GM12878 (cell line): ENCODE data around the gene PLAC8. TPM values are rescaled to one million over a fixed set of nuclear protein-coding genes. Genes with fewer than 3 reads are reported as not detected.
A peak's percentile ranks its signal among the peaks of the same experiment; 100 is the strongest.

Experiments
- HCFC1 ChIP-seq: fragments of 150-350 bp; IDR thresholded peaks from 2 replicates; pipeline ENCODE4 v1.6.1; 2014; ENCODE audit warnings: low read length
- HDAC2 ChIP-seq: fragments of 200-600 bp; sonication (generic); IDR thresholded peaks from 2 replicates; pipeline ENCODE4 v1.6.1; 2017
- IKZF1 ChIP-seq: fragments of 450-650 bp; conservative IDR thresholded peaks from 2 replicates; pipeline ENCODE4 v1.6.1; 2017; ENCODE audit warnings: antibody characterized with exemption, mild to moderate bottlenecking
- IRF4 ChIP-seq: IDR thresholded peaks from 2 replicates; pipeline ENCODE4 v1.6.1; 2011; ENCODE audit warnings: low read depth, low read length
- KAT2A ChIP-seq: conservative IDR thresholded peaks from 2 replicates; pipeline ENCODE4 v1.6.1; 2011; ENCODE audit warnings: low read depth, low read length; ENCODE audit not compliant: control insufficient read depth
- KLF5 ChIP-seq: fragments of 450-650 bp; IDR thresholded peaks from 2 replicates; pipeline ENCODE4 v1.6.1; 2014; ENCODE audit warnings: mild to moderate bottlenecking; ENCODE audit not compliant: partially characterized antibody
- MEF2A ChIP-seq: IDR thresholded peaks from 2 replicates; pipeline ENCODE4 v1.6.1; 2011; ENCODE audit warnings: low read depth, mild to moderate bottlenecking, low read length, moderate library complexity; ENCODE audit not compliant: insufficient read depth
- NFYB ChIP-seq: IDR thresholded peaks from 2 replicates; pipeline ENCODE4 v1.6.1; 2011; ENCODE audit warnings: low read depth, mild to moderate bottlenecking, low read length, improper control_type of control experiment, moderate library complexity; ENCODE audit not compliant: insufficient read depth
- PAX5 ChIP-seq: IDR thresholded peaks from 2 replicates; pipeline ENCODE4 v1.6.1; 2011; ENCODE audit warnings: low read depth, low read length, borderline replicate concordance
- RB1 ChIP-seq: fragments of 450-650 bp; formaldehyde crosslinking; IDR thresholded peaks from 2 replicates; pipeline ENCODE4 v1.6.1; 2017; ENCODE audit warnings: mild to moderate bottlenecking, borderline replicate concordance
- SIX5 ChIP-seq: IDR thresholded peaks from 2 replicates; pipeline ENCODE4 v1.6.1; 2011; ENCODE audit warnings: mild to moderate bottlenecking, low read depth, low read length, moderate library complexity; ENCODE audit not compliant: severe bottlenecking
- SPI1 ChIP-seq: IDR thresholded peaks from 2 replicates; pipeline ENCODE4 v1.6.1; 2011; ENCODE audit warnings: low read depth, mild to moderate bottlenecking, low read length, moderate library complexity, borderline replicate concordance; ENCODE audit not compliant: insufficient read depth
- SREBF1 ChIP-seq: IDR thresholded peaks from 2 replicates; pipeline ENCODE4 v1.6.1; 2012; ENCODE audit warnings: mild to moderate bottlenecking, low read length
- SREBF2 ChIP-seq: IDR thresholded peaks from 2 replicates; pipeline ENCODE4 v1.6.1; 2012; ENCODE audit warnings: mild to moderate bottlenecking, low read length
- TCF12 ChIP-seq: IDR thresholded peaks from 2 replicates; pipeline ENCODE4 v1.6.1; 2011; ENCODE audit warnings: low read depth, mild to moderate bottlenecking, low read length
- ZNF24 ChIP-seq: fragments of 450-650 bp; IDR thresholded peaks from 2 replicates; pipeline ENCODE4 v1.6.1; 2017; ENCODE audit warnings: antibody characterized with exemption, mild to moderate bottlenecking
- ZNF274 ChIP-seq: IDR thresholded peaks from one replicate; pipeline ENCODE4 v1.8.0; 2011; ENCODE audit not compliant: insufficient read length, insufficient read depth
- polyA plus RNA-seq, 11 experiments: library from polyadenylated mRNA; depleted of rRNA in 4 of 11; unstranded in 6 of 11; stranded (reverse) in 5 of 11; fragments of >200 nt; fragmentation: Nextera tagmentation in 4 of 11; fragmentation: Illumina TruSeq in 1 of 11; extraction: Ambion mirVana in 4 of 11; extraction: Trizol in 1 of 11; gene quantifications; 1 replicate in 1 of 11; 2 replicates in 10 of 11; pipeline versions ENCODE4 v1.2.1 to v1.2.3, GENCODE V29; 2011 to 2016; ENCODE audit warnings: inconsistent platforms in 2 of 11, missing spikeins in 2 of 11, low read depth in 1 of 11
- total RNA-seq, 4 experiments: library from RNA; depleted of rRNA in 3 of 4; stranded (reverse); fragments of >200 nt in 3 of 4; fragmentation: Illumina TruSeq in 1 of 4; extraction: Trizol in 1 of 4; gene quantifications; 2 replicates each; pipeline versions ENCODE4 v1.2.1 to v1.2.3, GENCODE V29; 2013 to 2021
- TF ChIP-seq, protein P1 (sequence below): fragments of 450-650 bp; IDR thresholded peaks from 2 replicates; pipeline ENCODE4 v1.6.1; 2017; ENCODE audit warnings: mild to moderate bottlenecking
- TF ChIP-seq, protein P2 (sequence below): fragments of 450-650 bp; IDR thresholded peaks from 2 replicates; pipeline ENCODE4 v1.6.1; 2017; ENCODE audit warnings: antibody characterized with exemption, mild to moderate bottlenecking, moderate library complexity
- TF ChIP-seq, protein P3 (sequence below): fragments of 450-650 bp; IDR thresholded peaks from 2 replicates; pipeline ENCODE4 v1.6.1; 2016; ENCODE audit warnings: mild to moderate bottlenecking
- TF ChIP-seq, protein P4 (sequence below): IDR thresholded peaks from 2 replicates; pipeline ENCODE4 v1.6.1; 2012; ENCODE audit warnings: low read depth, low read length, improper control_type of control experiment
- TF ChIP-seq, protein P5 (sequence below): IDR thresholded peaks from 2 replicates; pipeline ENCODE4 v1.6.1; 2012; ENCODE audit warnings: mild to moderate bottlenecking, low read depth, low read length

PLAC8 gene
- total and polyA plus RNA-seq, 10 of the 15 experiments (the other 5 are each of a cell fraction or from before 2014, with no cell fraction given) = 214 to 841 (median 348) TPM

DNA sequence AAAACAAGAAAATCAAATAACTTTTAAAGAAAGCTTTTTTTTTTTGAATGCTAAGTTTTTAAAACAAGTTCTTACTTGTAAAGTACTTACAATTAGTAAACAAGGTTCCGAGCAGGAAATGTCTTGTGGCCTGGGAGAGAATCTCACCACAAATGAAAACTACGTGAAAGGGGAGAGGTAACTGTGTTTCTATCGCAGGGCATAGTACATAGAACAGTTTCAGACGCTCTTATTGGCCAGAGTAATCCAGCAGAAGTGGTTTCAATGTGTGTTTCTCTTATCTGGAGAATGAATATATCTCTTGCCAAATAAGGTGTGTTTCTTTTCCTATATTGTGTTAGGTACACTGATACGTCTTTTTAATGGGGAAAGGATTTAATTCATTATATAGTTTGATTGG, at the start of gene PLAC8 (continued):
- TF ChIP-seq, protein P1, sequence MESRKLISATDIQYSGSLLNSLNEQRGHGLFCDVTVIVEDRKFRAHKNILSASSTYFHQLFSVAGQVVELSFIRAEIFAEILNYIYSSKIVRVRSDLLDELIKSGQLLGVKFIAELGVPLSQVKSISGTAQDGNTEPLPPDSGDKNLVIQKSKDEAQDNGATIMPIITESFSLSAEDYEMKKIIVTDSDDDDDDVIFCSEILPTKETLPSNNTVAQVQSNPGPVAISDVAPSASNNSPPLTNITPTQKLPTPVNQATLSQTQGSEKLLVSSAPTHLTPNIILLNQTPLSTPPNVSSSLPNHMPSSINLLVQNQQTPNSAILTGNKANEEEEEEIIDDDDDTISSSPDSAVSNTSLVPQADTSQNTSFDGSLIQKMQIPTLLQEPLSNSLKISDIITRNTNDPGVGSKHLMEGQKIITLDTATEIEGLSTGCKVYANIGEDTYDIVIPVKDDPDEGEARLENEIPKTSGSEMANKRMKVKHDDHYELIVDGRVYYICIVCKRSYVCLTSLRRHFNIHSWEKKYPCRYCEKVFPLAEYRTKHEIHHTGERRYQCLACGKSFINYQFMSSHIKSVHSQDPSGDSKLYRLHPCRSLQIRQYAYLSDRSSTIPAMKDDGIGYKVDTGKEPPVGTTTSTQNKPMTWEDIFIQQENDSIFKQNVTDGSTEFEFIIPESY = no peak
- TF ChIP-seq, protein P2, sequence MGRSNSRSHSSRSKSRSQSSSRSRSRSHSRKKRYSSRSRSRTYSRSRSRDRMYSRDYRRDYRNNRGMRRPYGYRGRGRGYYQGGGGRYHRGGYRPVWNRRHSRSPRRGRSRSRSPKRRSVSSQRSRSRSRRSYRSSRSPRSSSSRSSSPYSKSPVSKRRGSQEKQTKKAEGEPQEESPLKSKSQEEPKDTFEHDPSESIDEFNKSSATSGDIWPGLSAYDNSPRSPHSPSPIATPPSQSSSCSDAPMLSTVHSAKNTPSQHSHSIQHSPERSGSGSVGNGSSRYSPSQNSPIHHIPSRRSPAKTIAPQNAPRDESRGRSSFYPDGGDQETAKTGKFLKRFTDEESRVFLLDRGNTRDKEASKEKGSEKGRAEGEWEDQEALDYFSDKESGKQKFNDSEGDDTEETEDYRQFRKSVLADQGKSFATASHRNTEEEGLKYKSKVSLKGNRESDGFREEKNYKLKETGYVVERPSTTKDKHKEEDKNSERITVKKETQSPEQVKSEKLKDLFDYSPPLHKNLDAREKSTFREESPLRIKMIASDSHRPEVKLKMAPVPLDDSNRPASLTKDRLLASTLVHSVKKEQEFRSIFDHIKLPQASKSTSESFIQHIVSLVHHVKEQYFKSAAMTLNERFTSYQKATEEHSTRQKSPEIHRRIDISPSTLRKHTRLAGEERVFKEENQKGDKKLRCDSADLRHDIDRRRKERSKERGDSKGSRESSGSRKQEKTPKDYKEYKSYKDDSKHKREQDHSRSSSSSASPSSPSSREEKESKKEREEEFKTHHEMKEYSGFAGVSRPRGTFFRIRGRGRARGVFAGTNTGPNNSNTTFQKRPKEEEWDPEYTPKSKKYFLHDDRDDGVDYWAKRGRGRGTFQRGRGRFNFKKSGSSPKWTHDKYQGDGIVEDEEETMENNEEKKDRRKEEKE = no peak
- TF ChIP-seq SREBF2 (no peak), KAT2A (no peak), SREBF1 (no peak), RB1 (no peak), NFYB (0 out of 2 replicates have a peak, but pooled peaks have one; percentile 12), TCF12 (peak; percentile 18; the same call in 1 of the 2 replicates), IRF4 (no peak), HDAC2 (no peak), KLF5 (no peak), ZNF274 (no peak), HCFC1 (no peak), SIX5 (no peak), ZNF24 (0 out of 2 replicates have a peak, but pooled peaks have one; percentile 51), SPI1 (peak; percentile 3; the same call in 1 of the 2 replicates), PAX5 (no peak), MEF2A (no peak), IKZF1 (peak; percentile 38; the same call in 1 of the 2 replicates)
- TF ChIP-seq, protein P3, sequence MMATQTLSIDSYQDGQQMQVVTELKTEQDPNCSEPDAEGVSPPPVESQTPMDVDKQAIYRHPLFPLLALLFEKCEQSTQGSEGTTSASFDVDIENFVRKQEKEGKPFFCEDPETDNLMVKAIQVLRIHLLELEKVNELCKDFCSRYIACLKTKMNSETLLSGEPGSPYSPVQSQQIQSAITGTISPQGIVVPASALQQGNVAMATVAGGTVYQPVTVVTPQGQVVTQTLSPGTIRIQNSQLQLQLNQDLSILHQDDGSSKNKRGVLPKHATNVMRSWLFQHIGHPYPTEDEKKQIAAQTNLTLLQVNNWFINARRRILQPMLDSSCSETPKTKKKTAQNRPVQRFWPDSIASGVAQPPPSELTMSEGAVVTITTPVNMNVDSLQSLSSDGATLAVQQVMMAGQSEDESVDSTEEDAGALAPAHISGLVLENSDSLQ = no peak
- TF ChIP-seq, protein P4, sequence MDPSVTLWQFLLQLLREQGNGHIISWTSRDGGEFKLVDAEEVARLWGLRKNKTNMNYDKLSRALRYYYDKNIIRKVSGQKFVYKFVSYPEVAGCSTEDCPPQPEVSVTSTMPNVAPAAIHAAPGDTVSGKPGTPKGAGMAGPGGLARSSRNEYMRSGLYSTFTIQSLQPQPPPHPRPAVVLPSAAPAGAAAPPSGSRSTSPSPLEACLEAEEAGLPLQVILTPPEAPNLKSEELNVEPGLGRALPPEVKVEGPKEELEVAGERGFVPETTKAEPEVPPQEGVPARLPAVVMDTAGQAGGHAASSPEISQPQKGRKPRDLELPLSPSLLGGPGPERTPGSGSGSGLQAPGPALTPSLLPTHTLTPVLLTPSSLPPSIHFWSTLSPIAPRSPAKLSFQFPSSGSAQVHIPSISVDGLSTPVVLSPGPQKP = no peak
- TF ChIP-seq, protein P5, sequence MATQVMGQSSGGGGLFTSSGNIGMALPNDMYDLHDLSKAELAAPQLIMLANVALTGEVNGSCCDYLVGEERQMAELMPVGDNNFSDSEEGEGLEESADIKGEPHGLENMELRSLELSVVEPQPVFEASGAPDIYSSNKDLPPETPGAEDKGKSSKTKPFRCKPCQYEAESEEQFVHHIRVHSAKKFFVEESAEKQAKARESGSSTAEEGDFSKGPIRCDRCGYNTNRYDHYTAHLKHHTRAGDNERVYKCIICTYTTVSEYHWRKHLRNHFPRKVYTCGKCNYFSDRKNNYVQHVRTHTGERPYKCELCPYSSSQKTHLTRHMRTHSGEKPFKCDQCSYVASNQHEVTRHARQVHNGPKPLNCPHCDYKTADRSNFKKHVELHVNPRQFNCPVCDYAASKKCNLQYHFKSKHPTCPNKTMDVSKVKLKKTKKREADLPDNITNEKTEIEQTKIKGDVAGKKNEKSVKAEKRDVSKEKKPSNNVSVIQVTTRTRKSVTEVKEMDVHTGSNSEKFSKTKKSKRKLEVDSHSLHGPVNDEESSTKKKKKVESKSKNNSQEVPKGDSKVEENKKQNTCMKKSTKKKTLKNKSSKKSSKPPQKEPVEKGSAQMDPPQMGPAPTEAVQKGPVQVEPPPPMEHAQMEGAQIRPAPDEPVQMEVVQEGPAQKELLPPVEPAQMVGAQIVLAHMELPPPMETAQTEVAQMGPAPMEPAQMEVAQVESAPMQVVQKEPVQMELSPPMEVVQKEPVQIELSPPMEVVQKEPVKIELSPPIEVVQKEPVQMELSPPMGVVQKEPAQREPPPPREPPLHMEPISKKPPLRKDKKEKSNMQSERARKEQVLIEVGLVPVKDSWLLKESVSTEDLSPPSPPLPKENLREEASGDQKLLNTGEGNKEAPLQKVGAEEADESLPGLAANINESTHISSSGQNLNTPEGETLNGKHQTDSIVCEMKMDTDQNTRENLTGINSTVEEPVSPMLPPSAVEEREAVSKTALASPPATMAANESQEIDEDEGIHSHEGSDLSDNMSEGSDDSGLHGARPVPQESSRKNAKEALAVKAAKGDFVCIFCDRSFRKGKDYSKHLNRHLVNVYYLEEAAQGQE = no peak
